Liver (tissue), 9 donors: Measurements from ENCODE around the gene TRIM46. TPM values are rescaled to one million over a fixed set of nuclear protein-coding genes. Genes with fewer than 3 reads are reported as not detected.
A peak's percentile ranks its signal among the peaks of the same experiment; 100 is the strongest.

Experiments
- DNase-seq: peaks from one replicate; pipeline ENCODE4 v3.0.0-alpha.2; 2017; ENCODE audit warnings: low spot score
- H3K27ac ChIP-seq, 2 donors: one replicate each; pipeline ENCODE4 v1.7.0; 2013; ENCODE audit warnings: inconsistent platforms in 2 of 2, low read length in 2 of 2, control low read depth in 1 of 2, low read depth in 1 of 2, mild to moderate bottlenecking in 1 of 2
- H3K27me3 ChIP-seq, 4 donors: one replicate each; pipeline versions ENCODE4 v1.6.1 to v1.7.0; 2013; ENCODE audit warnings: low read length in 3 of 4, inconsistent platforms in 1 of 4, mild to moderate bottlenecking in 1 of 4, moderate library complexity in 1 of 4; ENCODE audit not compliant: control insufficient read depth in 4 of 4, insufficient read depth in 4 of 4
- H3K36me3 ChIP-seq, 4 donors: one replicate each; pipeline versions ENCODE4 v1.6.1 to v1.7.0; 2013; ENCODE audit warnings: low read length in 3 of 4, mild to moderate bottlenecking in 3 of 4, low read depth in 1 of 4, moderate library complexity in 1 of 4; ENCODE audit not compliant: control insufficient read depth in 4 of 4, insufficient read depth in 3 of 4
- H3K4me1 ChIP-seq, 4 donors: one replicate each; pipeline versions ENCODE4 v1.6.1 to v1.7.0; 2013; ENCODE audit warnings: low read length in 3 of 4, mild to moderate bottlenecking in 3 of 4, moderate library complexity in 1 of 4; ENCODE audit not compliant: control insufficient read depth in 4 of 4, insufficient read depth in 4 of 4
- H3K4me3 ChIP-seq, 3 donors: one replicate each; pipeline versions ENCODE4 v1.6.1 to v1.7.0; 2013; ENCODE audit warnings: low read length in 3 of 3, control low read depth in 1 of 3, low read depth in 1 of 3, mild to moderate bottlenecking in 1 of 3
- H3K9ac ChIP-seq, 2 donors: one replicate each; pipeline ENCODE4 v1.7.0; 2013; ENCODE audit warnings: low read length in 2 of 2, mild to moderate bottlenecking in 2 of 2, moderate library complexity in 2 of 2, control low read depth in 1 of 2, low read depth in 1 of 2
- H3K9me3 ChIP-seq, 4 donors: one replicate each; pipeline versions ENCODE4 v1.6.1 to v1.7.0; 2013; ENCODE audit warnings: low read length in 3 of 4; ENCODE audit not compliant: control insufficient read depth in 4 of 4
- EGR1 ChIP-seq, 2 donors: IDR thresholded peaks; 2 replicates each; pipeline ENCODE4 v1.6.1; 2016 to 2018; ENCODE audit warnings: antibody characterized with exemption in 2 of 2, low read depth in 2 of 2
- FOXA1 ChIP-seq: IDR thresholded peaks from 2 replicates; pipeline ENCODE4 v1.6.1; 2016; ENCODE audit warnings: antibody characterized with exemption
- FOXA2 ChIP-seq: IDR thresholded peaks from 2 replicates; pipeline ENCODE4 v1.6.1; 2016; ENCODE audit warnings: antibody characterized with exemption
- GABPA ChIP-seq, 2 donors: IDR thresholded peaks in 1 of 2; conservative IDR thresholded peaks in 1 of 2; 2 replicates each; pipeline ENCODE4 v1.6.1; 2016; ENCODE audit warnings: antibody characterized with exemption in 2 of 2, mild to moderate bottlenecking in 1 of 2, moderate library complexity in 1 of 2
- HNF4A ChIP-seq, 2 donors: conservative IDR thresholded peaks; 2 replicates each; pipeline ENCODE4 v1.6.1; 2016; ENCODE audit warnings: antibody characterized with exemption in 2 of 2, mild to moderate bottlenecking in 2 of 2
- HNF4G ChIP-seq: IDR thresholded peaks from 2 replicates; pipeline ENCODE4 v1.6.1; 2016; ENCODE audit warnings: antibody characterized with exemption
- JUND ChIP-seq, 2 donors: IDR thresholded peaks; 2 replicates each; pipeline ENCODE4 v1.6.1; 2016; ENCODE audit warnings: antibody characterized with exemption in 2 of 2
- NR2F2 ChIP-seq: IDR thresholded peaks from 2 replicates; pipeline ENCODE4 v1.6.1; 2016; ENCODE audit warnings: antibody characterized with exemption
- RAD21 ChIP-seq, 2 donors: IDR thresholded peaks; 2 replicates each; pipeline ENCODE4 v1.6.1; 2016; ENCODE audit warnings: antibody characterized with exemption in 2 of 2, mild to moderate bottlenecking in 2 of 2
- RXRA ChIP-seq, 2 donors: IDR thresholded peaks; 2 replicates each; pipeline ENCODE4 v1.6.1; 2017 to 2018; ENCODE audit warnings: antibody characterized with exemption in 2 of 2, mild to moderate bottlenecking in 1 of 2
- SP1 ChIP-seq: IDR thresholded peaks from 2 replicates; pipeline ENCODE4 v1.6.1; 2018; ENCODE audit warnings: antibody characterized with exemption, mild to moderate bottlenecking
- TAF1 ChIP-seq: conservative IDR thresholded peaks from 2 replicates; pipeline ENCODE4 v1.6.1; 2016; ENCODE audit warnings: antibody characterized with exemption, mild to moderate bottlenecking
- YY1 ChIP-seq: IDR thresholded peaks from 2 replicates; pipeline ENCODE4 v1.6.1; 2016; ENCODE audit warnings: antibody characterized with exemption, mild to moderate bottlenecking
- WGBS: extraction: QIAGEN DNeasy Blood & Tissue Kit; methylation state at CpG from one replicate; pipeline ENCODE4 v1.1.7; 2013; 5-methylcytosine and 5-hydroxymethylcytosine counted together
- polyA plus RNA-seq, 2 donors: library from polyadenylated mRNA; stranded (reverse) in 1 of 2; unstranded in 1 of 2; fragments of 200-250 nt in 1 of 2; fragments of >200 nt in 1 of 2; fragmentation: Nextera tagmentation in 1 of 2; extraction: Ambion mirVana in 1 of 2; gene quantifications; one replicate each; pipeline versions ENCODE4 v1.2.1 to v1.2.3, GENCODE V29; 2013 to 2015
- total RNA-seq, 2 donors: library from RNA; depleted of rRNA; stranded (reverse); fragments of >200 nt; gene quantifications; one replicate each; pipeline ENCODE4 v1.2.3, GENCODE V29; 2014
- TF ChIP-seq, protein P1 (sequence below): IDR thresholded peaks from 2 replicates; pipeline ENCODE4 v1.6.1; 2016; ENCODE audit warnings: antibody characterized with exemption
- TF ChIP-seq, protein P2 (sequence below): IDR thresholded peaks from 2 replicates; pipeline ENCODE4 v1.6.1; 2016; ENCODE audit warnings: antibody characterized with exemption, mild to moderate bottlenecking
- TF ChIP-seq, protein P3 (sequence below): IDR thresholded peaks from 2 replicates; pipeline ENCODE4 v1.6.1; 2016; ENCODE audit warnings: antibody characterized with exemption
- TF ChIP-seq, protein P4 (sequence below): IDR thresholded peaks from 2 replicates; pipeline ENCODE4 v1.6.1; 2016; ENCODE audit warnings: antibody characterized with exemption
- TF ChIP-seq, protein P5 (sequence below): fragments of 150-350 bp; IDR thresholded peaks from 2 replicates; pipeline ENCODE4 v1.5.1; 2017; ENCODE audit warnings: improper control_type of control experiment, low read depth, low read length; ENCODE audit not compliant: missing input control
- donor health status: healthy.
- donor health status: healthy.
- donor health status: healthy.
- donor health status: healthy.
- donor health status: healthy.

The TRIM46 gene
- total and polyA plus RNA-seq, 4 donors: 0.07 to 0.17 (median 0.13) TPM

DNA sequence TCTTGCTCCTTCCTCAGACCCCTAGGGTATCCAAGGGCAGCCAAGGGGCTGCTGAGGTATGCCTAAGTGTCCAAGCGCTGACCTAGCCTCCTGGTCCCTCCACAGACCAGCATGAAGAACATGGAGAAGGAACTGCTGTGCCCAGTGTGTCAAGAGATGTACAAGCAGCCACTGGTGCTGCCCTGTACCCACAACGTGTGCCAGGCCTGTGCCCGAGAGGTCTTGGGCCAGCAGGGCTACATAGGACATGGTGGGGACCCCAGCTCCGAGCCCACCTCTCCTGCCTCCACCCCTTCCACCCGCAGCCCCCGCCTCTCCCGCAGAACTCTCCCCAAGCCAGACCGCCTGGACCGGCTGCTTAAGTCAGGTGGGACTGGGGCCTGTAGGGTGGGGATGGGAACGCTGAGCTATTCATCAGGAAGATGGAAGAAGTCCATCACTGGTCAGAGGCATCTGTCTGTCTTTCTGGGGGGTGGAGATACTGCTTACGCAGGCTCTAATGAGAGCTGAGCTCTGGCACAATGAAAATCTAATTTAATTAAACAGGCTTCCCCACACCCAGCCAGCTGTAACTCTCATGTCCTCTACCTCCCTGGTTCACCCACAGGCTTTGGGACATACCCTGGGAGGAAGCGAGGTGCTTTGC lies 1.8 kb downstream of the TRIM46 start:
- Histone ChIP-seq H3K4me1 (peaks cover 0 to 10% (median 7%) of the 10 kb centered on the region in 4 donors), H3K27ac (no peak overlapping the region)
- peak; percentile 31 for DNase-seq

DNA sequence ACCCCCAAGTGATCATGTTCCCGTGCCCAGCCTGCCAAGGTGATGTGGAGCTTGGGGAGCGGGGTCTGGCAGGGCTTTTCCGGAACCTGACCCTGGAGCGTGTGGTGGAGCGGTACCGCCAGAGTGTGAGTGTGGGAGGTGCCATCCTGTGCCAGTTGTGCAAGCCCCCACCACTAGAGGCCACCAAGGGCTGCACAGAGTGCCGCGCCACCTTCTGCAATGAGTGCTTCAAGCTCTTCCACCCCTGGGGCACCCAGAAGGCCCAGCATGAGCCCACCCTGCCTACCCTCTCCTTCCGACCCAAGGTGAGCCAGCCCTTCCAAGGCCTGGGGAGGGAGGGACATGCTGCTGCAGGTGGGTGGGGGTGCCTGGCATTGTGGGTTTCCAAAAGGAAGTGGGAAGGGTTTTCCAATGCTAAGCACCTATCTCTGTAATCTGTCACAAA lies 2.3 kb downstream of the TRIM46 start:
- peak; percentile 30 for DNase-seq
- H3K9ac ChIP-seq: no peak overlapping the region
- H3K4me1 ChIP-seq: peaks cover 0 to 10% (median 7%) of the 10 kb centered on the region in 4 donors
- H3K27ac ChIP-seq: no peak overlapping the region
- WGBS: 89% methylated on average over 9 of the region's 9 CpGs
- TF ChIP-seq TAF1 (no peak), FOXA1 (no peak), EGR1 (IDR thresholded peaks at IDR 0.05; ENCODE audit: low read depth in 2 of 2) (no peak), GABPA (IDR thresholded peaks at IDR 0.05 in 1 of 2, conservative IDR thresholded peaks at IDR 0.05 in 1 of 2) (no peak), JUND (IDR thresholded peaks at IDR 0.05) (no peak), HNF4G (no peak), FOXA2 (no peak), RXRA (IDR thresholded peaks at IDR 0.05) (no peak), SP1 (no peak), NR2F2 (no peak), YY1 (no peak), HNF4A (conservative IDR thresholded peaks at IDR 0.05) (no peak), RAD21 (IDR thresholded peaks at IDR 0.05) (no peak)
- TF ChIP-seq, protein P1, sequence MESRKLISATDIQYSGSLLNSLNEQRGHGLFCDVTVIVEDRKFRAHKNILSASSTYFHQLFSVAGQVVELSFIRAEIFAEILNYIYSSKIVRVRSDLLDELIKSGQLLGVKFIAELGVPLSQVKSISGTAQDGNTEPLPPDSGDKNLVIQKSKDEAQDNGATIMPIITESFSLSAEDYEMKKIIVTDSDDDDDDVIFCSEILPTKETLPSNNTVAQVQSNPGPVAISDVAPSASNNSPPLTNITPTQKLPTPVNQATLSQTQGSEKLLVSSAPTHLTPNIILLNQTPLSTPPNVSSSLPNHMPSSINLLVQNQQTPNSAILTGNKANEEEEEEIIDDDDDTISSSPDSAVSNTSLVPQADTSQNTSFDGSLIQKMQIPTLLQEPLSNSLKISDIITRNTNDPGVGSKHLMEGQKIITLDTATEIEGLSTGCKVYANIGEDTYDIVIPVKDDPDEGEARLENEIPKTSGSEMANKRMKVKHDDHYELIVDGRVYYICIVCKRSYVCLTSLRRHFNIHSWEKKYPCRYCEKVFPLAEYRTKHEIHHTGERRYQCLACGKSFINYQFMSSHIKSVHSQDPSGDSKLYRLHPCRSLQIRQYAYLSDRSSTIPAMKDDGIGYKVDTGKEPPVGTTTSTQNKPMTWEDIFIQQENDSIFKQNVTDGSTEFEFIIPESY: no peak
- TF ChIP-seq, protein P2, sequence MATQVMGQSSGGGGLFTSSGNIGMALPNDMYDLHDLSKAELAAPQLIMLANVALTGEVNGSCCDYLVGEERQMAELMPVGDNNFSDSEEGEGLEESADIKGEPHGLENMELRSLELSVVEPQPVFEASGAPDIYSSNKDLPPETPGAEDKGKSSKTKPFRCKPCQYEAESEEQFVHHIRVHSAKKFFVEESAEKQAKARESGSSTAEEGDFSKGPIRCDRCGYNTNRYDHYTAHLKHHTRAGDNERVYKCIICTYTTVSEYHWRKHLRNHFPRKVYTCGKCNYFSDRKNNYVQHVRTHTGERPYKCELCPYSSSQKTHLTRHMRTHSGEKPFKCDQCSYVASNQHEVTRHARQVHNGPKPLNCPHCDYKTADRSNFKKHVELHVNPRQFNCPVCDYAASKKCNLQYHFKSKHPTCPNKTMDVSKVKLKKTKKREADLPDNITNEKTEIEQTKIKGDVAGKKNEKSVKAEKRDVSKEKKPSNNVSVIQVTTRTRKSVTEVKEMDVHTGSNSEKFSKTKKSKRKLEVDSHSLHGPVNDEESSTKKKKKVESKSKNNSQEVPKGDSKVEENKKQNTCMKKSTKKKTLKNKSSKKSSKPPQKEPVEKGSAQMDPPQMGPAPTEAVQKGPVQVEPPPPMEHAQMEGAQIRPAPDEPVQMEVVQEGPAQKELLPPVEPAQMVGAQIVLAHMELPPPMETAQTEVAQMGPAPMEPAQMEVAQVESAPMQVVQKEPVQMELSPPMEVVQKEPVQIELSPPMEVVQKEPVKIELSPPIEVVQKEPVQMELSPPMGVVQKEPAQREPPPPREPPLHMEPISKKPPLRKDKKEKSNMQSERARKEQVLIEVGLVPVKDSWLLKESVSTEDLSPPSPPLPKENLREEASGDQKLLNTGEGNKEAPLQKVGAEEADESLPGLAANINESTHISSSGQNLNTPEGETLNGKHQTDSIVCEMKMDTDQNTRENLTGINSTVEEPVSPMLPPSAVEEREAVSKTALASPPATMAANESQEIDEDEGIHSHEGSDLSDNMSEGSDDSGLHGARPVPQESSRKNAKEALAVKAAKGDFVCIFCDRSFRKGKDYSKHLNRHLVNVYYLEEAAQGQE: no peak
- TF ChIP-seq, protein P3, sequence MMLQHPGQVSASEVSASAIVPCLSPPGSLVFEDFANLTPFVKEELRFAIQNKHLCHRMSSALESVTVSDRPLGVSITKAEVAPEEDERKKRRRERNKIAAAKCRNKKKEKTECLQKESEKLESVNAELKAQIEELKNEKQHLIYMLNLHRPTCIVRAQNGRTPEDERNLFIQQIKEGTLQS: no peak
- TF ChIP-seq, protein P4, sequence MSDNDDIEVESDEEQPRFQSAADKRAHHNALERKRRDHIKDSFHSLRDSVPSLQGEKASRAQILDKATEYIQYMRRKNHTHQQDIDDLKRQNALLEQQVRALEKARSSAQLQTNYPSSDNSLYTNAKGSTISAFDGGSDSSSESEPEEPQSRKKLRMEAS: no peak
- TF ChIP-seq, protein P5, sequence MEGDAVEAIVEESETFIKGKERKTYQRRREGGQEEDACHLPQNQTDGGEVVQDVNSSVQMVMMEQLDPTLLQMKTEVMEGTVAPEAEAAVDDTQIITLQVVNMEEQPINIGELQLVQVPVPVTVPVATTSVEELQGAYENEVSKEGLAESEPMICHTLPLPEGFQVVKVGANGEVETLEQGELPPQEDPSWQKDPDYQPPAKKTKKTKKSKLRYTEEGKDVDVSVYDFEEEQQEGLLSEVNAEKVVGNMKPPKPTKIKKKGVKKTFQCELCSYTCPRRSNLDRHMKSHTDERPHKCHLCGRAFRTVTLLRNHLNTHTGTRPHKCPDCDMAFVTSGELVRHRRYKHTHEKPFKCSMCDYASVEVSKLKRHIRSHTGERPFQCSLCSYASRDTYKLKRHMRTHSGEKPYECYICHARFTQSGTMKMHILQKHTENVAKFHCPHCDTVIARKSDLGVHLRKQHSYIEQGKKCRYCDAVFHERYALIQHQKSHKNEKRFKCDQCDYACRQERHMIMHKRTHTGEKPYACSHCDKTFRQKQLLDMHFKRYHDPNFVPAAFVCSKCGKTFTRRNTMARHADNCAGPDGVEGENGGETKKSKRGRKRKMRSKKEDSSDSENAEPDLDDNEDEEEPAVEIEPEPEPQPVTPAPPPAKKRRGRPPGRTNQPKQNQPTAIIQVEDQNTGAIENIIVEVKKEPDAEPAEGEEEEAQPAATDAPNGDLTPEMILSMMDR: no peak
- no peaks in the 10 kb centered on the region for H3K9me3 ChIP-seq
- H3K36me3 ChIP-seq: no peaks in the 10 kb centered on the region
- no peak overlapping the region for H3K4me3 ChIP-seq
- peaks cover 0 to 3% (median 0%) of the 10 kb centered on the region in 4 donors for H3K27me3 ChIP-seq

More for the DNA sequence above, 1.8 kb downstream of the TRIM46 start:
- TF ChIP-seq FOXA1 (no peak), HNF4A (conservative IDR thresholded peaks at IDR 0.05) (no peak), SP1 (no peak)
- TF ChIP-seq, protein P5: no peak
- Histone ChIP-seq H3K36me3 (peaks cover 0 to 1% (median 0%) of the 10 kb centered on the region in 4 donors), H3K27me3 (peaks cover 0 to 3% (median 0%) of the 10 kb centered on the region in 4 donors), H3K9ac (no peak overlapping the region), H3K4me3 (no peak overlapping the region), H3K9me3 (no peaks in the 10 kb centered on the region)
- 84% methylated on average over 12 of the region's 12 CpGs for WGBS
